ENCODE measurements around the gene LPAR1.

DNA sequence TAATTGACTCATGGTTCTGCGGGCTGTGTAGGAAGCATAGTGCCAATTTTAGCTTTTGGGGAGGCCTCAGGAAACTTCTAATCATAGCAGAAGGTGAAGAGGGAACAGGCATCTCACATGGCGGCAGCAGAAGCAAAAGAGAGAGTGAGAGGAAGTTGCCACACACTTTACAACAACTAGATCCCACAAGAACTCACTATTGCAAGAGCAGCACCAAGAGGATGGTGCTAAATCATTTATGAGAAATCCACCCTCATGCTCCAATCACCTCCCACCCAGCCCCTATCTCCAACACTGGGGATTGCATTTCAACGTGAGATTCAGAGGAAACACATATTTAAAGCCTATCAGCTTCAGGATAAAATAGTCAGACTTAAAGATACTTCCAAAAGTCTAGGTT lies 36.1 kb upstream of the LPAR1 start:
- TF ChIP-seq POLR2A (IDR thresholded peaks at IDR 0.05; ENCODE audit: low read depth, low read length) = no peak
- no peak for TF ChIP-seq POLR2AphosphoS5 (IDR thresholded peaks at IDR 0.05; ENCODE audit: low read depth, low read length)
- no peak for TF ChIP-seq TAF1 (IDR thresholded peaks at IDR 0.05; ENCODE audit: borderline replicate concordance, low read depth, low read length)
